ENCODE measurements around the gene DMBX1. TPM values are rescaled to one million over a fixed set of nuclear protein-coding genes. Genes with fewer than 3 reads are reported as not detected.

The DMBX1 gene
- total and polyA plus RNA-seq, 2 experiments from 2014 or later = not detected

DNA sequence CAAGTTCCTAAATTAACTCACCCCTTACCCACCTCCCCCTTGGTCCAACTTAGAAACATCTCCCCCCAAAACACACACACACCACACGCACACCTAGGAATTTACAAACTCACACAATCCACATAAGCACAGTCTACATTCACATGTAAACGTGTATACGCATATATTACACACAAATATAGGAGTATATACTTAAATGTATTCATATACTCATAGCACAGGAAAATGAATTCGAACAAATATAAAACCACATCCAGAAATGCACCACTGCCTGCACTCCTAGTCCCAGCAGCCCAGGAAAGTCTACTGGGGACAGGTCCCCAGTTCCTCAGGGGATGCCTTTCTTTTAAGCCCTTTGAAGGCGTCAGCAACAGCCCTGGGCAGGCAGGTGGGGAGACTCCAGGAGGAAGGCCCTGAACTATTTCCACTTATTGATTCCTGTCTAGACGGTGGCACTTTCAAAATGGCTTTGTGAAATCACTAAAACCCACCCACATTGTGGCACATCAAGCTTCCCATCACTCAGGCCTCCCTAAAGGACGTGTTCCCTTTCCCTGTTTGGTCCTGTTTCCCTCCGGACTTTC is 3.1 kb upstream of the DMBX1 start:
- Histone ChIP-seq H3K4me1 (ENCODE audit: low read depth) (peaks cover 6% of the 10 kb centered on the region), H3K27me3 (peaks cover 100% of the 10 kb centered on the region), H3K9me3 (ENCODE audit: low read depth) (no peaks in the 10 kb centered on the region), H3K36me3 (no peaks in the 10 kb centered on the region), H3K27ac (no peak overlapping the region), H3K4me3 (no peak overlapping the region)
- DNase-seq (ENCODE audit: low read depth in 1 of 2, low spot score in 1 of 2) = no peak
- TF ChIP-seq, protein P1, sequence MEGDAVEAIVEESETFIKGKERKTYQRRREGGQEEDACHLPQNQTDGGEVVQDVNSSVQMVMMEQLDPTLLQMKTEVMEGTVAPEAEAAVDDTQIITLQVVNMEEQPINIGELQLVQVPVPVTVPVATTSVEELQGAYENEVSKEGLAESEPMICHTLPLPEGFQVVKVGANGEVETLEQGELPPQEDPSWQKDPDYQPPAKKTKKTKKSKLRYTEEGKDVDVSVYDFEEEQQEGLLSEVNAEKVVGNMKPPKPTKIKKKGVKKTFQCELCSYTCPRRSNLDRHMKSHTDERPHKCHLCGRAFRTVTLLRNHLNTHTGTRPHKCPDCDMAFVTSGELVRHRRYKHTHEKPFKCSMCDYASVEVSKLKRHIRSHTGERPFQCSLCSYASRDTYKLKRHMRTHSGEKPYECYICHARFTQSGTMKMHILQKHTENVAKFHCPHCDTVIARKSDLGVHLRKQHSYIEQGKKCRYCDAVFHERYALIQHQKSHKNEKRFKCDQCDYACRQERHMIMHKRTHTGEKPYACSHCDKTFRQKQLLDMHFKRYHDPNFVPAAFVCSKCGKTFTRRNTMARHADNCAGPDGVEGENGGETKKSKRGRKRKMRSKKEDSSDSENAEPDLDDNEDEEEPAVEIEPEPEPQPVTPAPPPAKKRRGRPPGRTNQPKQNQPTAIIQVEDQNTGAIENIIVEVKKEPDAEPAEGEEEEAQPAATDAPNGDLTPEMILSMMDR (IDR thresholded peaks at IDR 0.05; ENCODE audit: low read depth, low read length) = no peak

- no peaks in the 10 kb centered on the region for H3K36me3 ChIP-seq
- peaks cover 100% of the 10 kb centered on the region for H3K27me3 ChIP-seq
- peaks cover 6% of the 10 kb centered on the region for H3K4me1 ChIP-seq (ENCODE audit: low read depth)
- TF ChIP-seq, protein P1 (IDR thresholded peaks at IDR 0.05; ENCODE audit: low read depth, low read length) = peak; percentile 49
- no peak overlapping the region for H3K27ac ChIP-seq
- H3K4me3 ChIP-seq = no peak overlapping the region
- H3K9me3 ChIP-seq (ENCODE audit: low read depth) = no peaks in the 10 kb centered on the region
- DNase-seq (ENCODE audit: low read depth in 1 of 2, low spot score in 1 of 2) = peak; percentile 42 to 44
These were observed 1.8 kb upstream of the DMBX1 start for GRCh38 chr1:46487818-46488218.

DNA sequence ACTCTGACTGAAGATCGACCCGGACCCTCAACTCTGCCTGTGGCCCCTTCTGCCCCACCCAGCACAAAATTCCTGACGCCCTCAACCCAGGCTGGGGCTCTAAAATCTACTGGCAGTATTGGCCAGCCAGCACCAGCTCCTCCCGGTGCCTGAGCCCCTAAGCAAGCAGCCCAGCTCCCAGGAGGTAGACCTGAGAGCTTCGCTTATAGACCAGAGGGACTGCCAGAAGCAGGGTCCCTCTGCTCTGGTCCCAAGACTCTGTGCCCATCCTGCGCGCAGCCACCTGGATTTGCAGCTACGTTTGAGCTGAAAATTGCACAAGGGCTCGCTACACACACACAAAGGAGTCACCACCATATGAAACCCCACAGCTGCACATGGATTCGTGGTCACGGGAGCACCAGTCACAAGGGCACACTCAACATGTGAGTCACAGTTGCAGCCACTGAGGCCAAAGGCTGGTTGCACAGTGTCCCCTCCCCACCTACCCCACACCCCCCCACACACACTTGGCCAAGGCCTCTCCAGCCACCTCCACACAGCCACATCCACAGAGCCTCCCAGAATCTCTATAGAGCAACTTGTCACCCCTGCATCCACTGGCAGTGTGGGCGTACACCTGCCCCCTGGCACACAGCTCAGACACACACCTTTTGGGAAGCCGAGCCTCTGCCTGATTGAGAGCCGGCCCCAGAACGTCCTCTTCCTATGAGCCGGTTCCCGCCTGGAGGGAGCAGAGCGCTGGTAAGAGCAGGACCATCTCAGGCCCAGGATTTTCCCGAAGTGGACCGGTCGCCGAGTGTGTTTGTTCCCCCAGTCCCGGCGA is 1.1 kb upstream of the DMBX1 start:
- no peak overlapping the region for H3K4me3 ChIP-seq

GRCh38 chr1:46489169-46489637 is 433 bp upstream of the DMBX1 start:
- H3K27me3 ChIP-seq = peaks cover 100% of the 10 kb centered on the region
- H3K36me3 ChIP-seq = no peaks in the 10 kb centered on the region
- H3K4me3 ChIP-seq = peak overlapping the region; percentile 23
- H3K4me1 ChIP-seq (ENCODE audit: low read depth) = peaks cover 6% of the 10 kb centered on the region
- no peak overlapping the region for H3K27ac ChIP-seq
- DNase-seq (ENCODE audit: low read depth in 1 of 2, low spot score in 1 of 2) = no peak
- TF ChIP-seq, protein P1 (IDR thresholded peaks at IDR 0.05; ENCODE audit: low read depth, low read length) = no peak
- no peaks in the 10 kb centered on the region for H3K9me3 ChIP-seq (ENCODE audit: low read depth)

More for the DNA sequence above, 1.1 kb upstream of the DMBX1 start:
- no peaks in the 10 kb centered on the region for H3K9me3 ChIP-seq (ENCODE audit: low read depth)
- no peaks in the 10 kb centered on the region for H3K36me3 ChIP-seq
- TF ChIP-seq, protein P1 (IDR thresholded peaks at IDR 0.05; ENCODE audit: low read depth, low read length) = no peak
- peaks cover 6% of the 10 kb centered on the region for H3K4me1 ChIP-seq (ENCODE audit: low read depth)
- H3K27ac ChIP-seq = no peak overlapping the region
- DNase-seq (ENCODE audit: low read depth in 1 of 2, low spot score in 1 of 2) = no peak
- peaks cover 100% of the 10 kb centered on the region for H3K27me3 ChIP-seq

- no peak for DNase-seq (ENCODE audit: low read depth in 1 of 2, low spot score in 1 of 2)
- peaks cover 6% of the 10 kb centered on the region for H3K4me1 ChIP-seq (ENCODE audit: low read depth)
- TF ChIP-seq, protein P1 (IDR thresholded peaks at IDR 0.05; ENCODE audit: low read depth, low read length) = no peak
- no peaks in the 10 kb centered on the region for H3K36me3 ChIP-seq
- no peaks in the 10 kb centered on the region for H3K9me3 ChIP-seq (ENCODE audit: low read depth)
- H3K27ac ChIP-seq = no peak overlapping the region
- peak overlapping the region; percentile 23 for H3K4me3 ChIP-seq
- H3K27me3 ChIP-seq = peaks cover 100% of the 10 kb centered on the region
These were observed 695 bp downstream of the DMBX1 start for GRCh38 chr1:46490406-46490655.

Measured in cardiac muscle cell (in vitro differentiated cells and primary cell).